ENCODE results near the gene JAML. TPM values are rescaled to one million over a fixed set of nuclear protein-coding genes. Genes with fewer than 3 reads are reported as not detected.

The JAML gene
- total and polyA plus RNA-seq, 2 of the 8 experiments (the other 6 are each of a cell fraction or from before 2014, with no cell fraction given): 0.12 to 0.58 TPM

DNA sequence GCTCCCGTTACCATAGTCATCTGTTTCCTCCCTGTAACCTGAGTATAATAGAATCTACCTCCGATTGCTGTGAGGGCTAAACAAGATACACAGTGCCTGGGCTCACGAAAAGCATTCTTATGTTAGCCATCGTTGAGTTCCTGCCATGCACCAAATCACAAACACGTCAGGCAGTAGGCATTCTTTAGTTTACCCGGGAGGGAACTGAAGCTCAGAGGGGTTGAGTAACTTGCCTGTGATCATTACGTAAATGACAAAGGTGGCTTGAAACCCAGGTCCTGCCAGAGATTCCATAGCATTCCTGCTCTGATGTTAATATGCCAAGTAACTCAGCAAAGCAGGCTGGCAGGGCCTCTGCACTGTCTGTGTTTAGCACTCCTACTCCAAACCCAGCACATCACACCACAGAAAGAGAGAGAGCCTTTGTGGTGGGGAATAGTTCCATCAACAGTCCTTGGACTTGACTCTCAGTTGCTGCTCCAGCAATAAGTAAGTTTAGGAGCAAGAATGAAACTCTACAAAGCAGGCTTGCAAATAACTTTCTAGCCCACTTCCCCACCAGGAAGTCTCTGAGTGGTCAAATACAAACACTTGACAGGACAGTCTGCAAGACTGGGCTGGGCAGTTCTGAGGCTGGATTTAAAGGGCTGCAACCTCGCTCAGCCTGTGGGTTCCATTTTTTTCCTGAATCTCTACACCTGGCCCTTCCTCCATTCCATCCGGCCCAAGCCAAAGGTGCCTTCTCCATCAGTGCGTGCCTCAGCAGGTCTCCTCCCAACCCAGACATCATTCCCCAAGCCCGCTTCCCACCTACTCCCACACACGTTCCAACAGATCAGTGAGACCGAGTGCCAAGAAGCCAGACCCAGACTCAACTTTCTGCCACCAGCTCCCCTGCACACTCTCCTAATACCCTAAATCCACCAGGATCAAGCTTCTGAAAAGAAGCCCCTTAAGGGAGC is 49.5 kb downstream of the JAML start:
- CTCF ChIA-PET (ENCODE audit: partially characterized antibody): interaction anchor here (0.6 to 8.7 kb wide), 9 partner anchors 9 to 242 kb away, joined by 3 to 245 read pairs (median 4); partner anchors contain the start of gene SCN4B
- H3K27ac ChIP-seq (ENCODE audit: low read depth, low read length): no peak overlapping the region
- H4K8ac ChIP-seq (ENCODE audit: extremely low read depth, insufficient read depth, low read length): no peak overlapping the region
- H3K14ac ChIP-seq (ENCODE audit: insufficient read length): no peak overlapping the region
- no peak overlapping the region for H2BK120ac ChIP-seq (replicated peaks; ENCODE audit: low read depth, low read length)
- peak overlapping the region; percentile 76 to 94 for H3K4me2 ChIP-seq (ENCODE audit: insufficient read depth in 1 of 2, low read depth in 2 of 2, low read length in 2 of 2)
- H4K91ac ChIP-seq (replicated peaks; ENCODE audit: insufficient read length, low read length): peak overlapping the region; percentile 49
- WGBS, 2 experiments (ENCODE audit: extremely low coverage in 1 of 2, insufficient coverage in 1 of 2, insufficient read length in 1 of 2, insufficient replicate concordance in 2 of 2, low coverage in 1 of 2, low lambda C conversion rate in 2 of 2, missing lambda C conversion rate in 1 of 2): 25% methylated on average over 13 of the region's 13 CpGs; no CpG with 5 or more reads in 1 of the 2 experiments
- H2BK15ac ChIP-seq (ENCODE audit: low read length): peak overlapping the region; percentile 88
- H3K4ac ChIP-seq (replicated peaks; ENCODE audit: insufficient read length, low read depth, low read length): peak overlapping the region; percentile 14
- H3K4me1 ChIP-seq (replicated peaks in 1 of 4; ENCODE audit: control insufficient read depth in 3 of 4, insufficient read depth in 4 of 4, low read length in 3 of 4): peaks cover 3 to 34% (median 19%) of the 10 kb centered on the region in 4 experiments
- H2BK12ac ChIP-seq (ENCODE audit: low read depth, low read length): peak overlapping the region; percentile 86; the same call in 1 of the 2 replicates
- peak overlapping the region; percentile 60; the same call in 1 of the 2 replicates for H2BK5ac ChIP-seq (ENCODE audit: low read depth, low read length)
- H4K20me1 ChIP-seq (replicated peaks in 1 of 2; ENCODE audit: control insufficient read depth in 1 of 2, insufficient read depth in 2 of 2, low read length in 2 of 2): no peaks in the 10 kb centered on the region
- H3K36me3 ChIP-seq (ENCODE audit: control insufficient read depth in 2 of 4, insufficient read depth in 4 of 4, low read length in 3 of 4): no peaks in the 10 kb centered on the region
- POLR2A ChIA-PET (ENCODE audit: partially characterized antibody): interaction anchor here (1.1 to 1.3 kb wide), 2 partner anchors 9 to 19 kb away, joined by 3 to 6 read pairs; no protein-coding TSS in a partner anchor
- peak overlapping the region; percentile 73 for H2AFZ ChIP-seq (ENCODE audit: low read length)
- H3K79me2 ChIP-seq (ENCODE audit: control insufficient read depth in 1 of 2, insufficient read depth in 2 of 2, low read length in 2 of 2): no peaks in the 10 kb centered on the region
- no peak overlapping the region for H3K23ac ChIP-seq (ENCODE audit: insufficient read length)
- H3K18ac ChIP-seq (ENCODE audit: extremely low read depth, low read length): peak overlapping the region; percentile 33
- peak overlapping the region; percentile 64 to 74 (median 72); a peak in 7 of 8 replicates for H3K4me3 ChIP-seq (ENCODE audit: extremely low read depth in 1 of 4, insufficient read depth in 2 of 4, low read depth in 3 of 4, low read length in 4 of 4)
- peak overlapping the region; percentile 65; the same call in 1 of the 2 replicates for H2AK5ac ChIP-seq (ENCODE audit: low read depth, low read length)
- DNase-seq (ENCODE audit: low read depth in 1 of 2, low spot score in 2 of 2): no peak
- H3K79me1 ChIP-seq (ENCODE audit: low read depth, low read length): no peaks in the 10 kb centered on the region
- H3K27me3 ChIP-seq (replicated peaks in 1 of 4; ENCODE audit: control insufficient read depth in 3 of 4, extremely low read depth in 1 of 4, insufficient read depth in 3 of 4, low read length in 3 of 4): peaks cover 4 to 54% (median 49%) of the 10 kb centered on the region in 4 experiments
- no peak overlapping the region for H4K5ac ChIP-seq (ENCODE audit: insufficient read length, low read depth, low read length)
- H3K23me2 ChIP-seq (ENCODE audit: low read depth, low read length): peaks cover 11% of the 10 kb centered on the region
- H3K9me3 ChIP-seq (ENCODE audit: insufficient read depth in 2 of 2, low read depth in 1 of 2, low read length in 1 of 2): no peaks in the 10 kb centered on the region
- no peak overlapping the region for H3K56ac ChIP-seq (replicated peaks; ENCODE audit: insufficient read length, low read depth, low read length)
- FAIRE-seq: peak; percentile 75
- H3K9ac ChIP-seq (replicated peaks in 1 of 4; ENCODE audit: extremely low read depth in 1 of 4, low read depth in 3 of 4, low read length in 3 of 4): no peak overlapping the region
- peak overlapping the region; percentile 23; the same call in 1 of the 2 replicates for H2BK20ac ChIP-seq (ENCODE audit: low read length)
- TF ChIP-seq CHD2 (IDR thresholded peaks at IDR 0.05; ENCODE audit: low read length) (no peak), ASH2L (IDR thresholded peaks at IDR 0.05; ENCODE audit: low read length) (no peak), SIX5 (IDR thresholded peaks at IDR 0.05; ENCODE audit: low read depth, low read length) (no peak), TBP (IDR thresholded peaks at IDR 0.05; ENCODE audit: low read depth, low read length) (no peak), RXRA (IDR thresholded peaks at IDR 0.05; ENCODE audit: insufficient read depth, low read depth, low read length) (no peak), EP300 (IDR thresholded peaks at IDR 0.05; ENCODE audit: borderline replicate concordance in 1 of 2, low read depth in 2 of 2, low read length in 2 of 2) (no peak), SP1 (IDR thresholded peaks at IDR 0.05; ENCODE audit: low read depth, low read length) (no peak)
- TF ChIP-seq, protein P1, sequence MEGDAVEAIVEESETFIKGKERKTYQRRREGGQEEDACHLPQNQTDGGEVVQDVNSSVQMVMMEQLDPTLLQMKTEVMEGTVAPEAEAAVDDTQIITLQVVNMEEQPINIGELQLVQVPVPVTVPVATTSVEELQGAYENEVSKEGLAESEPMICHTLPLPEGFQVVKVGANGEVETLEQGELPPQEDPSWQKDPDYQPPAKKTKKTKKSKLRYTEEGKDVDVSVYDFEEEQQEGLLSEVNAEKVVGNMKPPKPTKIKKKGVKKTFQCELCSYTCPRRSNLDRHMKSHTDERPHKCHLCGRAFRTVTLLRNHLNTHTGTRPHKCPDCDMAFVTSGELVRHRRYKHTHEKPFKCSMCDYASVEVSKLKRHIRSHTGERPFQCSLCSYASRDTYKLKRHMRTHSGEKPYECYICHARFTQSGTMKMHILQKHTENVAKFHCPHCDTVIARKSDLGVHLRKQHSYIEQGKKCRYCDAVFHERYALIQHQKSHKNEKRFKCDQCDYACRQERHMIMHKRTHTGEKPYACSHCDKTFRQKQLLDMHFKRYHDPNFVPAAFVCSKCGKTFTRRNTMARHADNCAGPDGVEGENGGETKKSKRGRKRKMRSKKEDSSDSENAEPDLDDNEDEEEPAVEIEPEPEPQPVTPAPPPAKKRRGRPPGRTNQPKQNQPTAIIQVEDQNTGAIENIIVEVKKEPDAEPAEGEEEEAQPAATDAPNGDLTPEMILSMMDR (IDR thresholded peaks at IDR 0.05; ENCODE audit: control extremely low read depth in 1 of 3, insufficient read depth in 1 of 3, low read depth in 1 of 3, low read length in 3 of 3): no peak

All from H1 (cell line).